ENCODE measurements around the gene MPZL2.

- TF ChIP-seq ZNF75A (CRISPR knock-in tag; IDR thresholded peaks at IDR 0.05): no peak
- TF ChIP-seq CTCF (IDR thresholded peaks at IDR 0.05 in 2 of 3, conservative IDR thresholded peaks at IDR 0.05 in 1 of 3; ENCODE audit: insufficient read depth in 2 of 3, low read depth in 1 of 3, low read length in 3 of 3): no peak
- TF ChIP-seq ZNF280A (IDR thresholded peaks at IDR 0.05; ENCODE audit: low read depth, partially characterized antibody): no peak
- TF ChIP-seq RBM14 (IDR thresholded peaks at IDR 0.05; ENCODE audit: borderline replicate concordance, insufficient read depth, low read depth, low read length): no peak
- no peak for TF ChIP-seq RCOR1 (IDR thresholded peaks at IDR 0.05; ENCODE audit: borderline replicate concordance in 1 of 2, low read depth in 2 of 2, low read length in 2 of 2)
- TF ChIP-seq ZNF174 (CRISPR knock-in tag; IDR thresholded peaks at IDR 0.05): no peak
These were observed 27.9 kb downstream of the MPZL2 start for GRCh38 chr11:118236170-118236569.

Measured in K562 (cell line).